Activated T-helper 1 cell treated with Interleukin-2 at 50 U/mL for 16 hours (primary cell): Measurements from ENCODE around the gene SCYGR3.
"Not testable (repeated sequence)": the region's sequence is repeated elsewhere in the genome, so short reads cannot be mapped to it uniquely, and the experiment has no call there.

ENCODE experiments used
- DNase-seq: peaks from one replicate; pipeline ENCODE4 v3.0.0-alpha.2; 2020; ENCODE audit warnings: low read depth

The SCYGR3 gene

GRCh38 chr2:227613272-227613660 is 1.4 kb downstream of the SCYGR3 start:
- DNase-seq: no peak

- no peak for DNase-seq
Observed at GRCh38 chr2:227612546-227613271, 1.9 kb downstream of the SCYGR3 start.

- no peak for DNase-seq
Observed at GRCh38 chr2:227610123-227610522, 4.5 kb downstream of the SCYGR3 start.

GRCh38 chr2:227608561-227609338 is 5.9 kb downstream of the SCYGR3 start:
- no peak for DNase-seq

- DNase-seq: no peak
Observed at GRCh38 chr2:227607941-227608340, 6.7 kb downstream of the SCYGR3 start.

- DNase-seq: no peak
Observed at GRCh38 chr2:227606476-227606875, 8.2 kb downstream of the SCYGR3 start.

- no peak for DNase-seq
Observed at GRCh38 chr2:227602358-227602757, 12.3 kb downstream of the SCYGR3 start.

GRCh38 chr2:227598835-227599503 is 15.7 kb downstream of the SCYGR3 start, which contains the start of gene SCYGR2:
TSS of gene SCYGR2 (plus strand) at chr2:227598893. CDS start at chr2:227598893, 0 bp downstream.
- not testable (repeated sequence) for DNase-seq

GRCh38 chr2:227597998-227598397 is 16.6 kb downstream of the SCYGR3 start:
- DNase-seq: no peak

- DNase-seq: no peak
Observed at GRCh38 chr2:227597036-227597435, 17.6 kb downstream of the SCYGR3 start.

- DNase-seq: no peak
Observed at GRCh38 chr2:227595797-227596196, 18.8 kb downstream of the SCYGR3 start.

GRCh38 chr2:227592694-227593387 is 21.8 kb downstream of the SCYGR3 start:
- no peak for DNase-seq

GRCh38 chr2:227582369-227582768 is 32.3 kb downstream of the SCYGR3 start:
- DNase-seq: no peak

- DNase-seq: no peak
Observed at GRCh38 chr2:227579791-227580190, 34.8 kb downstream of the SCYGR3 start.

GRCh38 chr2:227578642-227579041 is 36.0 kb downstream of the SCYGR3 start:
- DNase-seq: no peak

- no peak for DNase-seq
Observed at GRCh38 chr2:227577555-227577954, 37.1 kb downstream of the SCYGR3 start.

- DNase-seq: no peak
Observed at GRCh38 chr2:227576812-227577211, 37.8 kb downstream of the SCYGR3 start.

GRCh38 chr2:227576110-227576509 is 38.5 kb downstream of the SCYGR3 start:
- DNase-seq: no peak

- DNase-seq: no peak
Observed at GRCh38 chr2:227570615-227571014, 44.0 kb downstream of the SCYGR3 start.

- DNase-seq: no peak
Observed at GRCh38 chr2:227568852-227569169, 45.8 kb downstream of the SCYGR3 start.

GRCh38 chr2:227566012-227566411 is 48.6 kb downstream of the SCYGR3 start:
- no peak for DNase-seq

GRCh38 chr2:227565080-227565479 is 49.6 kb downstream of the SCYGR3 start:
- no peak for DNase-seq
